NCI-H2196 treated with DMSO at 0.1 percent for 48 hours (cell line): ENCODE measurements around the gene PUSL1.
A peak's percentile ranks its signal among the peaks of the same experiment; 100 is the strongest.

Source experiments
- DNase-seq: peaks from one replicate; lab custom pipeline; 2025; ENCODE audit not compliant: unreplicated experiment; lab: John Stamatoyannopoulos, UW

The PUSL1 gene

DNA sequence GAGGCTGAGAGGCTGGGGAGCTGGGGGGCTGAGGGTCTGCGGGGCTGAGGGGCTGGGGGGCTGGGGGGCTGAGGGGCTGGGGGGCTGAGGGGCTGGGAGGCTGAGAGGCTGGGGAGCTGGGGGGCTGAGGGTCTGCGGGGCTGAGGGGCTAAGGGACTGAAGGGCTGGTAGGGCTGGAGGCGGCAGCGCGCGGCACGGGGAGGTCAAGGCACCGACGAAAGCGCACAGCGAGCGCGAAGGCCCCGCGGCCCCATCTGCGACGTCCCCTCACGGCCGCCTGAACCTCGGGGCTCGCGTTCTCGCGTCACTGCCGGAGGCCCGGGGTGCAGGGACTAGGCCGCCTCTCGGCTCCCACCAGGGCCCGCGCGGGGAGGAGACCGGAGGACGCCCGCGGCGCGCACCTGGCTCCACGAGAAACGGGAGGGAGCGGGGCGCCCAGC is 15.7 kb downstream of the PUSL1 start:
- DNase-seq, result no peak

DNA sequence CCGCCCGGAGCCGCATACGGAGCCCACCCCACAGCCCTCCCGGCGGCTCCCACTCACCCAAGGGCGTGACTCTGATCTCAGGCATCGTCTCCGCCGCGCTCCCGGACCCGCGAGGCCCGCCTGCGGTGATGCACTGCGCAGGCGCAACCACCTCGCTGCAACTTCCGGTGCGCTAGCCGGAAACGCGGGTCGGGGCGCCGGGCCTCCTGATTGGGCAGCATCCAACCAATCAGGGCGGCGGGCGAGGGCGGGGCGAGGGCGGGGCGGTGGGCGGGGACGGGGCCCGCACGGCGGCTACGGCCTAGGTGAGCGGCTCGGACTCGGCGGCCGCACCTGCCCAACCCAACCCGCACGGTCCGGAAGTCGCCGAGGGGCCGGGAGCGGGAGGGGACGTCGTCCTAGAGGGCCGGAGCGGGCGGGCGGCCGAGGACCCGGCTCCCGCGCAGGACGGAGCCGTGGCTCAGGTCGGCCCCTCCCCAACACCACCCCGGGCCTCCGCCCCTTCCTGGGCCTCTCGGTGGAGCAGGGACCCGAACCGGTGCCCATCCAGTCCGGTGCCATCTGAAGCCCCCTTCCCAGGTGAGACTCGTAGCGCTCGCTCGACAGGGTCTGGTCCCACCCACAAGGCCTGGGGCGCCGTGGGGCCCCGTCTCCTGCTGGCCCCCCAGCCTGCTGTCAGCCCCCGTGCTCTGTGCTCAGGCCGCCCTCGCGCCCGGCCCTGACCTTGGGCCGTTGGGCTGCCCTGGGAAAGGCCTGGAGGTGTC is 16.3 kb downstream of the PUSL1 start, which contains the start of the genes CPTP and INTS11:
CPTP (plus strand) TSS at position 279 of the 764 bp plus-strand sequence. CDS start 2,109 bp downstream, outside the sequence.
INTS11 (minus strand) TSS at position 137 of the 764 bp plus-strand sequence; CDS start at position 85, 52 bp downstream.
- peak; percentile 86 for DNase-seq

DNA sequence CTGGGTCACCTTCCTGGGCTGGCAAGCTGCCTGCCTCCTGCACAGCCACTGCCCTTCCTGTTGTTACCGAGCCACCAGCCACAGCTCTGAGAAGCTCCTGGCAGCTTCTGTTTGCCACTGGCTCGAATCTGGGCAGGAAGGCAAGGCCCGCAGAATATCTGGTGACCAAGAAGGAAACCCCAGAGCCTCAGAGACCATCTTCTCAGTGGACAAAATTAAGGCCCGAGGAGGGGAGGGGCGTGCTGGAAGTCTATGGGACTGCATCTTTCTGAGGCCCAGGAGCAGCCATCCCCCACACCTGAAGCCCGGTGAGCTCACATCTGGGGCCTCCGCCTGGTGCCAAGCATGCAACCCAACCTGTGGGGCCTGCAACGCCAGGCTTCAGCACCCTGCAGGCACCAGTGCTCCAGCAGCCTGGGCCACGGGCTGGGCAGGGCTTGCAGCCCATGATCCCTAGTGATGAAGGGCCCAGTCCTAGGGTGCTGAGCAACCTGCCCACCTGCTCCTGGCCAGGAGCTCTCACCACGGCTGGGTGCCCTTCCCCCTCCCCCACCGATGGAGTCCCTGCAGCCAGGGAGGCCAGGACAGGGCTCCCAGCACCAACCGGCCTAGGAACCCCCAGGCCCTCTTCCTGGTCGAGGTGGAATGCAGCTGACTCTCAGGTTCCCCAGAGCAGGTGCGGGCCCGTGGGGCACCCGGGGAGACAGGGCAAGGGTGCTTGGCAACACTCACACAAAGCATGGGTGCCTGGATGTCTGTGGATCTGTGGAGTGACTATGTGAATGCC is 17.1 kb downstream of the PUSL1 start:
- DNase-seq, result no peak

DNA sequence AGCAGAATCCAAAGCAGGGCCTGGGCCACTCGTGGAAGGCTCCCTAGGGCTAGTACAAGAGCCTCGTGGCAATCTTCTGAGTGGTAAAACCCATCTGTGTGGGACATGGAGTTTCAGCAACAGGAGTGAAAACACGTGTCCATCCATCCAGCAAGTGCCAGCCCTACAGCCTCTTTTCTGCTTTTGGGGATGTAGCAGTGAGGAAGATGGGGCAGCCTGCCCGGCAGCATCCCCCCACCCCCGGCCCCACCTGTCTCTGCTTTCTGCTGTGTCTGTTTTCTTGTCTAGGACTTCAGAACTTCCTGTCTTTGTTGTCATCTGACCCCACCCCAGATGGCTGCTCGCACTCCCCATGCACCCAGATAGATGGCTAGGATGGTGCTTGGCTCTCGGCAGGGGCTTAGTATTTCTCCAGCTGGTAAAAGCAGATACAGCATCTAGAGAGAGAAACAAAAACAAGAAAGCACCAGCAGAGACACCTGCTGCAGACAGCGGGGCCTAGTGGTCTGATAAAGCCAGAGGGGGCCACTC is 17.7 kb downstream of the PUSL1 start:
- no peak for DNase-seq

DNA sequence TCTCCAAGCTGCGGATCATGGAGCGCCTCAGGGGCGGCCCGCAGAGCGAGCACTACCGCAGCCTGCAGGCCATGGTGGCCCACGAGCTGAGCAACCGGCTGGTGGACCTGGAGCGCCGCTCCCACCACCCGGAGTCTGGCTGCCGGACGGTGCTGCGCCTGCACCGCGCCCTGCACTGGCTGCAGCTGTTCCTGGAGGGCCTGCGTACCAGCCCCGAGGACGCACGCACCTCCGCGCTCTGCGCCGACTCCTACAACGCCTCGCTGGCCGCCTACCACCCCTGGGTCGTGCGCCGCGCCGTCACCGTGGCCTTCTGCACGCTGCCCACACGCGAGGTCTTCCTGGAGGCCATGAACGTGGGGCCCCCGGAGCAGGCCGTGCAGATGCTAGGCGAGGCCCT is 18.9 kb downstream of the PUSL1 start:
- no peak for DNase-seq

DNA sequence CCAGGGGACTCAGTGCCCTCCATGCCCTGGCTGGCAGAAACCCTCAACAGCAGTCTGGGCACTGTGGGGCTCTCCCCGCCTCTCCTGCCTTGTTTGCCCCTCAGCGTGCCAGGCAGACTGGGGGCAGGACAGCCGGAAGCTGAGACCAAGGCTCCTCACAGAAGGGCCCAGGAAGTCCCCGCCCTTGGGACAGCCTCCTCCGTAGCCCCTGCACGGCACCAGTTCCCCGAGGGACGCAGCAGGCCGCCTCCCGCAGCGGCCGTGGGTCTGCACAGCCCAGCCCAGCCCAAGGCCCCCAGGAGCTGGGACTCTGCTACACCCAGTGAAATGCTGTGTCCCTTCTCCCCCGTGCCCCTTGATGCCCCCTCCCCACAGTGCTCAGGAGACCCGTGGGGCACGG is 19.9 kb downstream of the PUSL1 start:
- DNase-seq, result no peak

DNA sequence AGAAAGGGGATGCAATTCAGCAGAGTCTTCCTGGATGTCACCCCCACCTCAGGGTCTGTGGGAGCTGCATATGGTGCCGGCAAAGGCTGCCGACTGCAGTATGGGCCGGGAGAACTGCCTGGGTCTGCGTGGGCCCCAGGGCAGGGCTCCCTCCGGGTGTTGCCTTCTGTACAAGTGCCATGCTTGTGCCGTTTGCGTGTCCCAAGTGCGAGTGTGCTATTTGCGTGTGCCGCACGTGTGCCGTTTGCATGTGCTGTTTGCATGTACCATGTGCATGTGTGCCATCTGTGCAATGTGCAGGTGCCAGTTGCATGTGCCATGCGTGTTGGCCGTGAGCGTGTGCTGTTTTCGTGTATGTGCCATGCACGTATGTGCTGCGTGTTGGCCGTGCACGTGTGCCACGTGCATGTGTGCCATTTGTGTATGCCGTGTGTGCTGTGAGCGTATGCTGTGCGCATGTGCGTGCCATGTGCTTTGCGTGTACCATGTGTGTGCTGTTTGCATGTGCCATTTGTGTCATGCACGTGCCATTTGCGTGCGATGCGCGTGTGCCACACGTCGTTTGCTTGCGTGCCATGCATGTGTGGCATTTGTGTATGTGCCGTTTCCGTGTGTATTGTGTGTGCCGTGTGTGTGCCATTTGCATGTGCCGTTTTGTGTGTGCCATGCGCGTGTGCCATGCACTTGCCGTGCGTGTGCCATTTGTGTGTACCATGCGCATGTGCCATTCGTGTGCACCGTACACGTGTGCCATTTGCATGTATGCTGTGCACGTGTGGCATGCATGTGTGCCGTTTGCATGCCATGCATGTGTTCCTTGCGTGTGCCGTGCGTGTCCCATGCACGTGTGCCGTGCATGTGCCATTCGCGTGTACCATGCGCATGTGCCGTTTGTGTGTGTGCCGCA is 21.2 kb downstream of the PUSL1 start:
- no peak for DNase-seq

DNA sequence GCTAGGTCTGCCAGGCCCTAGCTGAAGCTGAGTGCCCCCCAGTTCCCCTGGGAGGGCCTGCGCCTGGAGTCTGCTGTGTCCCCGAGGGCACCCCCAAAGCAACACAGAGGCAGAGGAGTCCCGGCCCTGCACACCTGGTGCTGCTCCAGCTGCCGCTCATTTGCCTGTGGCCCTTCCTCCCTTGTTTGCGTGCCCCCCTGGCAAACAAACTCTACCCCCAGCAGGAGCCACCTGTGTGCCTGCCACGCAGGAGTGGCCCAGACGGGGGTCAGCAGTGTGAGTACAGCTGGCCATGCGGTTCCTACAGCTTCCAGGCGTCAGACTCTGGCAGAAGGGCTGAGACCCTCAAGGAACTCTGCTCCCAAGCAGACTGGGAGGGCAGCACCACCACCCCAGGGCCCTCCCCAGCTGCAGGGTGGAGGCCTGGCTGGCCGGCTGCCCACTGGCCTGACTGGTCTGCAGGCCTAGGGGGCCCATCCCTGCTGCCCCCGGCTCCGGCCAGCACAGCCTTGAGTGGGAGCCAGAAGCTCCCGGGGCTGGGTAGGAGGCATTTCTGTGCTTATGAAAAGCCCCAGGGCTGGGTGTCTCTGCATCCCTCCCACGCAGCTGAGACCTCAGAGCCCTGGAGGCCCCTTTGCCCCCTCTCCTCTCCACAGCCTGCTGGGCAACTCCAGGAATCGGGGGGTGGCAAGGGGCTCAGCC is 22.1 kb downstream of the PUSL1 start:
- no peak for DNase-seq

DNA sequence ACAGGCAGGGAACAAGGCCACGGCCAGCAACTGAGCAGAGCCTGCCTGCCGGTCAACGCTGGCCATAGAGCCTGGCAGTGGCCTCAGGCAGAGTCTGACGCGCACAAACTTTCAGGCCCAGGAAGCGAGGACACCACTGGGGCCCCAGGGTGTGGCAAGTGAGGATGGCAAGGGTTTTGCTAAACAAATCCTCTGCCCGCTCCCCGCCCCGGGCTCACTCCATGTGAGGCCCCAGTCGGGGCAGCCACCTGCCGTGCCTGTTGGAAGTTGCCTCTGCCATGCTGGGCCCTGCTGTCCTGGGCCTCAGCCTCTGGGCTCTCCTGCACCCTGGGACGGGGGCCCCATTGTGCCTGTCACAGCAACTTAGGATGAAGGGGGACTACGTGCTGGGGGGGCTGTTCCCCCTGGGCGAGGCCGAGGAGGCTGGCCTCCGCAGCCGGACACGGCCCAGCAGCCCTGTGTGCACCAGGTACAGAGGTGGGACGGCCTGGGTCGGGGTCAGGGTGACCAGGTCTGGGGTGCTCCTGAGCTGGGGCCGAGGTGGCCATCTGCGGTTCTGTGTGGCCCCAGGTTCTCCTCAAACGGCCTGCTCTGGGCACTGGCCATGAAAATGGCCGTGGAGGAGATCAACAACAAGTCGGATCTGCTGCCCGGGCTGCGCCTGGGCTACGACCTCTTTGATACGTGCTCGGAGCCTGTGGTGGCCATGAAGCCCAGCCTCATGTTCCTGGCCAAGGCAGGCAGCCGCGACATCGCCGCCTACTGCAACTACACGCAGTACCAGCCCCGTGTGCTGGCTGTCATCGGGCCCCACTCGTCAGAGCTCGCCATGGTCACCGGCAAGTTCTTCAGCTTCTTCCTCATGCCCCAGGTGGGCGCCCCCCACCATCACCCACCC is 22.9 kb downstream of the PUSL1 start, which contains the start of gene TAS1R3:
TAS1R3 (plus strand) TSS at position 213 of the 898 bp plus-strand sequence; CDS start at position 279, 66 bp downstream.
- DNase-seq, result no peak

DNA sequence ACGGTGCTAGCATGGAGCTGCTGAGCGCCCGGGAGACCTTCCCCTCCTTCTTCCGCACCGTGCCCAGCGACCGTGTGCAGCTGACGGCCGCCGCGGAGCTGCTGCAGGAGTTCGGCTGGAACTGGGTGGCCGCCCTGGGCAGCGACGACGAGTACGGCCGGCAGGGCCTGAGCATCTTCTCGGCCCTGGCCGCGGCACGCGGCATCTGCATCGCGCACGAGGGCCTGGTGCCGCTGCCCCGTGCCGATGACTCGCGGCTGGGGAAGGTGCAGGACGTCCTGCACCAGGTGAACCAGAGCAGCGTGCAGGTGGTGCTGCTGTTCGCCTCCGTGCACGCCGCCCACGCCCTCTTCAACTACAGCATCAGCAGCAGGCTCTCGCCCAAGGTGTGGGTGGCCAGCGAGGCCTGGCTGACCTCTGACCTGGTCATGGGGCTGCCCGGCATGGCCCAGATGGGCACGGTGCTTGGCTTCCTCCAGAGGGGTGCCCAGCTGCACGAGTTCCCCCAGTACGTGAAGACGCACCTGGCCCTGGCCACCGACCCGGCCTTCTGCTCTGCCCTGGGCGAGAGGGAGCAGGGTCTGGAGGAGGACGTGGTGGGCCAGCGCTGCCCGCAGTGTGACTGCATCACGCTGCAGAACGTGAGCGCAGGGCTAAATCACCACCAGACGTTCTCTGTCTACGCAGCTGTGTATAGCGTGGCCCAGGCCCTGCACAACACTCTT is 23.8 kb downstream of the PUSL1 start:
- DNase-seq, result no peak

DNA sequence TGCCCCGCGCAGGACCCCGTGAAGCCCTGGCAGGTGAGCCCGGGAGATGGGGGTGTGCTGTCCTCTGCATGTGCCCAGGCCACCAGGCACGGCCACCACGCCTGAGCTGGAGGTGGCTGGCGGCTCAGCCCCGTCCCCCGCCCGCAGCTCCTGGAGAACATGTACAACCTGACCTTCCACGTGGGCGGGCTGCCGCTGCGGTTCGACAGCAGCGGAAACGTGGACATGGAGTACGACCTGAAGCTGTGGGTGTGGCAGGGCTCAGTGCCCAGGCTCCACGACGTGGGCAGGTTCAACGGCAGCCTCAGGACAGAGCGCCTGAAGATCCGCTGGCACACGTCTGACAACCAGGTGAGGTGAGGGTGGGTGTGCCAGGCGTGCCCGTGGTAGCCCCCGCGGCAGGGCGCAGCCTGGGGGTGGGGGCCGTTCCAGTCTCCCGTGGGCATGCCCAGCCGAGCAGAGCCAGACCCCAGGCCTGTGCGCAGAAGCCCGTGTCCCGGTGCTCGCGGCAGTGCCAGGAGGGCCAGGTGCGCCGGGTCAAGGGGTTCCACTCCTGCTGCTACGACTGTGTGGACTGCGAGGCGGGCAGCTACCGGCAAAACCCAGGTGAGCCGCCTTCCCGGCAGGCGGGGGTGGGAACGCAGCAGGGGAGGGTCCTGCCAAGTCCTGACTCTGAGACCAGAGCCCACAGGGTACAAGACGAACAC is 24.5 kb downstream of the PUSL1 start:
- DNase-seq, result no peak

DNA sequence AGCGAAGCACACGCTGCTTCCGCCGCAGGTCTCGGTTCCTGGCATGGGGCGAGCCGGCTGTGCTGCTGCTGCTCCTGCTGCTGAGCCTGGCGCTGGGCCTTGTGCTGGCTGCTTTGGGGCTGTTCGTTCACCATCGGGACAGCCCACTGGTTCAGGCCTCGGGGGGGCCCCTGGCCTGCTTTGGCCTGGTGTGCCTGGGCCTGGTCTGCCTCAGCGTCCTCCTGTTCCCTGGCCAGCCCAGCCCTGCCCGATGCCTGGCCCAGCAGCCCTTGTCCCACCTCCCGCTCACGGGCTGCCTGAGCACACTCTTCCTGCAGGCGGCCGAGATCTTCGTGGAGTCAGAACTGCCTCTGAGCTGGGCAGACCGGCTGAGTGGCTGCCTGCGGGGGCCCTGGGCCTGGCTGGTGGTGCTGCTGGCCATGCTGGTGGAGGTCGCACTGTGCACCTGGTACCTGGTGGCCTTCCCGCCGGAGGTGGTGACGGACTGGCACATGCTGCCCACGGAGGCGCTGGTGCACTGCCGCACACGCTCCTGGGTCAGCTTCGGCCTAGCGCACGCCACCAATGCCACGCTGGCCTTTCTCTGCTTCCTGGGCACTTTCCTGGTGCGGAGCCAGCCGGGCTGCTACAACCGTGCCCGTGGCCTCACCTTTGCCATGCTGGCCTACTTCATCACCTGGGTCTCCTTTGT is 25.3 kb downstream of the PUSL1 start:
- no peak for DNase-seq

DNA sequence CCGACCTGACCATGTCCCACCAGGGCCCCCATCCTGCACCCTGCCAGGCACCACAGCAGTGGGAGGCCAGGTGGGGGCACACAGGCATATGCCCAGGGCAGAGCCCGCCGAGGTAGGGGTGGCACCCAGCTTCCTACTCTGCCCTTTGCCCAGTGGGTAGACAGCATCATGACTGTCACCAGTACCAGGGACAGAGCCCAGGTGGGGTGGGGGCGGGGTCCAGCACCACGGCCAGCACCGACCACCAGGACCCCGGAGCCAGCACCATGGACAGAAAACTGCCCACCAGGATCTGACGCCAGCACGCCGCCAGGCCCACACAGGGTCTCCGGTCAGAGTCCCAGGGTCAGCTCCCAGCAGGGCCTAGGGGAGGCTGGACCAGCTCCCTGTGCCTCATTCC is 26.4 kb downstream of the PUSL1 start:
- DNase-seq, result no peak

DNA sequence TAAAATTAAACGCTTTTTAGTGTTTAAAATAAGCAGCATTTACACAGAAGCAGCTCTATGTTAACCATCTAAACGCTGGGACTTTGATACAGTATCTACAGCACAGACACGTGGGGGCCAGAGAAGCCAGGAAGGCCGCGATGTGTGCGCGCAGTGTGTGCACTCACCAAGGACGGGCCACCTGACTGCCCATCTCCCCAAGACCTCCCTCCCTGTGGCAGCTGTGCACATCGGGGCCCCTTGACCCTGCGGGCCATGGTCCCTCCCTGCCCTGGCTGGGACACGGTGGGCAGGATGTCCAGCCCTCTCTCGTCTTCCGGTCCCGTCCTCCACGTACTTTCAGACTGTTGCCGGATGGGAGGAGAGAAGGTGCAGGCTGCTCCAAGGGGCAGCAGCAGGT is 26.9 kb downstream of the PUSL1 start:
- no peak for DNase-seq

DNA sequence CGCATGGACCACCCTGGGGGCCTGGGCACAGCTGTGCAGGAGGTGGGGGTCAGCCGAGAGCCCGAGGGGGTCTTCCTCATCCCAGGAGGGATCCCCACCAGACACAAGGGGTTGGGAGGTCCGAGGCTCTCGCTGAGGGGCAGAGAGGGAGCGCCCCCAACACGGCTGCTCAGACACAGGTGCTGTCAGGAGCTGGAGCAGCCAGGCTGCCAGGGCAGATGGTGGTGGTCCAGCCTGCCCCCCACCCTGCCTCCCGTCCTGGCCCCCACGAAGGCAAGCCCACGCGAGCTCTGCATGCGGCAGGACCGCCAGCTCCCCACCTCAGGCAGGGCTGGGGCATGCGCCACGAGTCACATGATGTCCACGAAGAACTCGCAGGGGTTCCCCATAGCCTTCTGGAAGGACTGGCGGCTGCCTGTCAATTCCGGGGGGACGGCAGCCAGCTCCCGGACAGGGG is 27.4 kb downstream of the PUSL1 start:
- no peak for DNase-seq

DNA sequence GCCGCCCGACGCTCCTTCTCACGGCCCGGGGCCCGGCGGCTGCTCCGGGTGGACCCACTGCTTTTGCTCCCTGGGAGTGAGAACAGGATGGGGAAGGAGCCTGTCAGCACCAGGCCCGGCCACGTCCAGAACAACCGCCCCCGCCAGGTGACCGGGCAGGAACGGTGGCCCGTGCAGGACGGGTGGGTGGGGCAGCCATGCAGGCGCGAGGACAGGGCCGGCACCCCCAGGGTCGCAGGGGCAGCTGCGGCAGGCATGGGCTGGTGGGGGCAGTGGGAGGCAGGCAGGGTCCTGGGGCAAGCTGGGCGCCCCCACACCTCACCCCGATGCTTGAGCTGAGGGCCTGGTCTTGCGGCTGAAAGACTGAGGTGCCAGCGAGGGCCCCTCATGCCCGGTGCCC is 28.0 kb downstream of the PUSL1 start:
- DNase-seq, result no peak
